HG02798 (cell line): ENCODE measurements around the gene NUCB2.
A peak's percentile ranks its signal among the peaks of the same experiment; 100 is the strongest.

Experiments
- ATAC-seq: cut with Tn5 transposase; IDR thresholded peaks from one replicate; pipeline ENCODE4 v1.9.1; 2021; ENCODE audit warnings: mild to moderate bottlenecking; ENCODE audit not compliant: unreplicated experiment, poor library complexity

Gene NUCB2

DNA sequence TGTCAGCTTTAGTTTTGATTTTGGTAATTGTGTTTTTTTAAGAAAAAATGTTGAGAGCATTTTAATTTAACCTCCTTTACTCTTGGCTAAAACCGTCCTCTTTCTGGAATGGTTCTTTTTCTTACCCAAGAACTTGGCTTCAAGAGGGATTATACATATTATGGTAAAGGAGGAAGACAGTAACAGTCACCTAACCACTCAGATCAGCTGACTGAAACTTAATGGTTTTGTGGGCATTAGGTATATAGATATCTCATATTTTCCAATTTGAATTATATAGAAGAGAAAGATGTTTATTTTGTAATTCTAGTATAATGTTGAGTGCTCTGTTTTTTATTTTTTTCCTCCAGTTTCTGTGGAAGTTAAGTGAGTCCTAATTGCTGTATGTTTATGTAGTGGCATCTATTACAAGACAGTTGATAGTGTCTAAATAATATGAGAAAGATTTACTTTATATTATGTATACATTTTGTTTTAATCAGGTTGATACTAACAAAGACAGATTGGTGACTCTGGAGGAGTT, 38.4 kb downstream of the NUCB2 start:
- ATAC-seq = no peak

DNA sequence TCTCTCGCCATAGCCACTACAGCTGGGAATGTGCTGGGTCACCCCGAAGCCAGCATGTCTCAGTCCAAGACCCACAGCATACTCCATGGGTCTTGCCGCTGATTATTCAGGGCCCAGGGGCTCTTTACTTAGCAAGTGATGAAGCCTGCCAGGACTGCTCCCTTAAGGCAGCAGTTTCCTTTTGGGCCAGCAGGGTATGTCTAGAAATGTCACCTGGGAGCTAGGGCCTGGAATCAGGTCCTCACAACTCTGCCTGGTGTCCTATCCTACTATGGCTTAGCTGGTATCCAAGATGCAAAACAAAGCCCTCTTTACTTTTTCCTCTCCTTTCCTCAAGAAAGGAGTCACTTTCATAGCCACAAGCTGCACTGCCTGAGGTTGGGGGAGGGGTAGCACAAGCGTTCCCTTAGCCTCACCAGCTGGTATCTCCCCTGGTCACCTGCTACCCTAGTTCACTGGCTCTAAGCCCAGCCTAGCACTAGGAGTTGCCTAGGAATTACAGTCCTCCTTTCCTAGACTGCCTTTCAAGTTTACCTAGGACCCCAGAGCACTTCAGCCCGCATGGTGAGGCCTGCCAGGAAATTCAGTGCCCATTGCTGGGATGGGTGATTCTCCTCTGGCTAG, 52.4 kb downstream of the NUCB2 start:
- ATAC-seq = no peak

DNA sequence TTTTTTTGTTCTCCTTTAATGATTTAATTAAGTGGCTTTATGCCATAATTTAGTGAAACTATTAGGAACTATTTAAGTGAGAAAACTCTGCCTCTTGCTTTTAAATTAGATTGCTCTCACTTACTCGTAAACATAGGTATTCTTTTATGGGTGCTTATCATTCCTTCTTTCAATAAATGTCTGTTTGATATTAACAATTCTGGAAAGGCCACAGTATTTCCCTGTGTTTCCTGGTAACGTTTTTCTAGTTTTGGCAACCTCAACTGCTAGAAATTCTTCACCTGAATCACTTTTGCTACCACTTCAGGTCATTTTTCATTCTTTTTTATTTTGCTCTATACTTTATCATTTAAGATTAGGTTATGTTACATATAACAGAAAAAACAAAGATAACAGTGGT, 55.1 kb downstream of the NUCB2 start:
- no peak for ATAC-seq

- ATAC-seq = no peak
Measured at GRCh38 chr11:17333799-17334586, 57.5 kb downstream of the NUCB2 start.

- no peak for ATAC-seq
Measured at GRCh38 chr11:17343257-17343656, 66.7 kb downstream of the NUCB2 start.

DNA sequence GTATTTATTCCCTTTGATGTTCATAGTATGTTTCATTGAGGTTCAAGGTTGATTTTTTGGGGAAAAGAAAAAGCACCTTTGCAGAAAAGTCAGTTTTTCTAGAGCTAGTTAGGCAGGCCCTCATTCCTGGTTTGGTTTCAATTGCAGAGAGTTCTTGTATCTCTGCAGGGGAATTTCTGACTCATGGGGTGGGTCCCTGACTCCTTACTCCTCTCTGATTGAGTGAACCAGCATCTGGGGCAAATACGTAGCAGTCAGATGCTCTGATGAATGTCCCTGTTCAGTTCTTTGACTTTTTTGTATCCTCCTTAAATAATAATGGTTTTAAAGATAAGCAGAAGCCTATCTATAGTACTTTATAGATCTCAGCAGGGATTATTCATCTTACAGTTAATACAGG, 67.4 kb downstream of the NUCB2 start:
- ATAC-seq = no peak

DNA sequence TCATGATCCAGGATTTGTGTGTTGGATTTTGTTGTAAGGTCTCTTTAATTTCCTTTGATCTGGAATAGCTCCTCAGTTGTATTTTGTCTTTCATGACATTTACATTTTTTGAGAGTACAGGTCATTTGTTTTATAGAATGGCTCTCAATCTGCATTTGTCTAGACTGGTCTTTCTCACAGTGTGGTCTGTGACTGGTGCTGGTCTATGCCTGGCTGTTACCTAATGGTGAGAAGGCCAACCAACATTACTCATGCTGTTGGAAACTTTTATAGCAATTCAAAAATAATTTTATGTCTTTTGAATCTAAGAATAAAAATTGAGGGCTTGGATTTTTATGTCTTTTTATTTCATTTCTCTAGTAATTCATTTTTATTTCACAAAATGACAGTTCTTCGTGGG, 71.1 kb downstream of the NUCB2 start:
- ATAC-seq = no peak

- no peak for ATAC-seq
Measured at GRCh38 chr11:17350455-17351171, 74.1 kb downstream of the NUCB2 start.

GRCh38 chr11:17351172-17351509, 74.6 kb downstream of the NUCB2 start:
- no peak for ATAC-seq

DNA sequence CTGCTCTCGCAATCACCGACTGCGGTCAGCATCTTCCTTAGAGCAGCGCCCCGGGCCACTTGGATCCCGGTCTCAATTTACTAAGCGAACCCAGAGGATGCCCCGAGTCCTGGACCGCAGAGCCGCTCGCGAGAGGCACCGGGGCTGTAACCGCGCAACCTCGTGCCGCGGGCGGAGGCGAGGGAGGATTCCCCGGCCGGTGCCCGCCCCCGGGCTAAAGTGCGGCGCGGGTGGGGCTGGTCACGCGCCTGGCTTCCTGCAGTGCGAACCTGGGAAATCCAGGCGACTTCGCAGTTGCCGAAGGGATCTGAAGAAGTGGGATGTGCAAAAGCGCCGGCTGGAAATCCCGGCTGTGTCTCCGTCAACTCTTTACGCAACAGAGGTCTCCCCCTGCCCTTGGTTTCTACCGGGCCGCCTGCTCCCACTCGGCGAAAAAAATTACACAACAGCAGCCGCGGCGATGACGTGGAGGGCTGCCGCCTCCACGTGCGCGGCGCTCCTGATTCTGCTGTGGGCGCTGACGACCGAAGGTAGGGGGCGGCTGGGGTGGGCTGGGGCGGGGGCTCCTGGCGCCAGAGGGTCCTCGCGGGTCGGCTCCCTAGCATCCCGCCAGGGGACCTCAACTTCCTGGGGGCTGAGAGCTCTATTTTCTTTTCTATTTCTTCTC, 75.1 kb downstream of the NUCB2 start, which contains the start of gene NCR3LG1:
Gene NCR3LG1 (plus strand): TSS at position 291 of the 667 bp plus-strand sequence. CDS start 170 bp downstream, at position 461.
- peak; percentile 32 for ATAC-seq

DNA sequence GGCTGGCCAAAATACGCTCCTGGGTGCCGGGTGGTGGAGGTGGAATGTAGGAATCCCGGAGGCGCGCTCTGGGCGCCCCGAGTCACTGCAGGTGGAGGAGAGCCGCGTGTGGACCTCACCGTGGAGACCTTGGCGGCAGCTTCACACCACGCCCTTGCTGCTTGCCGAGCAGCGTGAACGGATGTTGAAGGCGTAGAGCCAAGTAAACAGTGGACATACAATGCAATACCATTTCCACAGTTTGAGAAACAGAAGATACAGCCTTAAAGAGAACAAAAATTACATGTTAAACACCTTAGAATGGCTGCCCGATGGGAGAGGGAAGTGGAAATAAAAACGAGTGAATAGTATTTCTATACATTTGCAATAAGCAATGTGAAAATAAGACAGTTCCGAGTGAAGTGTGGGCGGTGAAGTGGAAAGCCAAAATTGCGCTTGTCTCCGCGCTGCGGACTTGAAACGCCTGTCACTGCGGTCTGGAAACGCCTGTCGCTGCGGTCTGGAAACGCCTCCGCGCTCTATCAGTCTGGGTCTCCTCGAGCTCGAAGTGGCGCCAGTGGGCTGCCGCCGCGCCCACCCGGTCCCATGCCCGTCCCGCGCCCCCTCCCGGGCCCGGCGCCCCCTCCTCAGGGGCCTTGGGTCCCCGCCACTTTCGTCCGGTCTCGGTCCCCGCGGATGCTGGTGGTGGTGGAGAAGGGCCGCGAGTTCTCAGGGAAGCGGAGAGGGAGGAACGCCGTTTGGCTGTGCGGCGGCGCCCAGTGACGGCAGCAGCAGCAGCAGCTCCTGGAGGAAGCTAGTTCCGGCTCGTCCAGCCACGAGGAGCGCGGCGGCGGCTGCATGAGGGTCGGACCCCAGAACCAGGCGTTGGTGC, 76.6 kb downstream of the NUCB2 start:
- peak; percentile 39 for ATAC-seq

DNA sequence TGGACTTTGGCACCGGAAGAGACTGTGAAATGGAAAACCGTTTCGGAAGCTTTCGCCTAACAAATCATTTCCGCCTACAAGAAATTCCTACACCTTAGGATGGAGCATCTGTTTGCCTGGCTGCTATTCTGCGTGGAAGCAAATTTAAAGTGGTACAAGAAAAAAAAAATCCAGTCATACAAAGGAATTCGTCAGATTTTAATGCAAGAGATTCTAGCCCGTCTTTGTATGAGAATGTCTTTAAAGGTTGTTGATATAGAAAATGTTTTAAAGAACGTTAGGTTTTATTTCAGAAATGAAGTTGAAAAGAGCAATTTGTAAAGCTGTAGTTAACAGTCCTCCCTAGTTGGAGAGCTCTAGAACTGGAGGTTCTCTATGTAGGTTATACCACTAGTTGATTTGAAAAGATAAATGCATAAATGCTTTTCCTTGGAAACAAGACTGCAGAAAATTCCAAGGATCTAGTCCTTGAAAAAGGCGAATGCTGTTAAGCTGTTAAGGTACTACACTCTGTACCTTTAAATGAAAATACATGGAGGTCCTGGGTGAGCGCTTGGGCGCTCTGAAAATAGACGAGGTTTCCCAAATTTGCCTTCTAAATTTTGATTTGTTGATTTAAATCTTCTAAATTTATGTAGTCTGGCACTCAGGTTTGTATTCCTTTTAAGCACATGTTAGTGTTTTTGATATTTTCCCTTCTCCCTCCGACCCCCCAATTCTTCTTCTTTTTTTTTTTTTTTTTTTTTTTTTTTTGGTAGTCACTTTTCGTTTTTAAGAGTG, 77.5 kb downstream of the NUCB2 start:
- ATAC-seq = no peak

- peak; percentile 43 for ATAC-seq
Measured at GRCh38 chr11:17354601-17354991, 78.1 kb downstream of the NUCB2 start.

DNA sequence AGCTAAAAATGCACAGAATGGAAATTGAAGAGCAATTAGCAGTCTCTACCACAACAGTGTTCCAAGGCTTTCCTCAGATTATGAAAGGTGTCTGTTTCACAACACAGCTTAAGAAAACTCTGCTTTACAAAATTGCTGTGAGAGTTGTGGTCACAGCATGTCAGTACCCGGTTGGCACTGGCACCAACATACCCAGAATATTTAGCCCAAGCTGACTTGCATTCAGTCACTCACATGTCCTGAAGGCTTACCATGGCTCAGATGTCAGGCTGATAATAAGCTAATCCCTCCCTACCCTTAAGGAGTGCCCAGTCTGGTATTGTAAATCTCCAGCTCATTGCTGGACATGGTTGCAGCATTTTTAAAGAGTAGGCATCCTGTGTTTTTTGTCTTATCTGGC, 90.0 kb downstream of the NUCB2 start:
- no peak for ATAC-seq

GRCh38 chr11:17368551-17368950, 92.0 kb downstream of the NUCB2 start:
- no peak for ATAC-seq

DNA sequence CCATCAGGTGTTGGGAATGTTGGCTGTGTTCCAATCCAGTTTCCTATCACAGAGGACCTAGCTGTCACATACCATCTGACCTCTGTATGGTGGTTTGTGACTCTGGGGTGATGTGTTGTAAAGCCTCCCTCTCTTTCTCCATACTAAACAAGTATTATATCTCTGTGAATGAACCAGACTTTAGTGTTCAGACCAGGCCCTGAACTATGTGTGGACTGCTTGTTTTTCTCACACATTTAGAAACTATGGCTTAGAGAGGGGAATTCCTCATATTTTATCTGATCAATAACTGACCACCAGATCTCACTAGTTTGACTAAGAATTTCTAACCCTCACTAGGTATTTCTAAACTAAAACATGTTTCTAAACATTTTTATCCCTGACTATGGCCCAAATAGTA, 92.6 kb downstream of the NUCB2 start:
- ATAC-seq = no peak

GRCh38 chr11:17369684-17370243, 93.2 kb downstream of the NUCB2 start:
- no peak for ATAC-seq

- ATAC-seq = no peak
Measured at GRCh38 chr11:17371614-17372013, 95.1 kb downstream of the NUCB2 start.

GRCh38 chr11:17375547-17375946, 99.0 kb downstream of the NUCB2 start:
- ATAC-seq = no peak
